NCI-H2227 (cell line): Measurements from ENCODE around the gene TXNRD2.

Experiments
- DNase-seq: peaks from one replicate; lab custom pipeline; 2025; ENCODE audit not compliant: unreplicated experiment; lab: John Stamatoyannopoulos, UW

The TXNRD2 gene

GRCh38 chr22:19967850-19968449, 26.3 kb upstream of the TXNRD2 start:
- DNase-seq, result no peak

- DNase-seq, result no peak
These were observed 25.5 kb upstream of the TXNRD2 start for GRCh38 chr22:19966908-19967750.

DNA sequence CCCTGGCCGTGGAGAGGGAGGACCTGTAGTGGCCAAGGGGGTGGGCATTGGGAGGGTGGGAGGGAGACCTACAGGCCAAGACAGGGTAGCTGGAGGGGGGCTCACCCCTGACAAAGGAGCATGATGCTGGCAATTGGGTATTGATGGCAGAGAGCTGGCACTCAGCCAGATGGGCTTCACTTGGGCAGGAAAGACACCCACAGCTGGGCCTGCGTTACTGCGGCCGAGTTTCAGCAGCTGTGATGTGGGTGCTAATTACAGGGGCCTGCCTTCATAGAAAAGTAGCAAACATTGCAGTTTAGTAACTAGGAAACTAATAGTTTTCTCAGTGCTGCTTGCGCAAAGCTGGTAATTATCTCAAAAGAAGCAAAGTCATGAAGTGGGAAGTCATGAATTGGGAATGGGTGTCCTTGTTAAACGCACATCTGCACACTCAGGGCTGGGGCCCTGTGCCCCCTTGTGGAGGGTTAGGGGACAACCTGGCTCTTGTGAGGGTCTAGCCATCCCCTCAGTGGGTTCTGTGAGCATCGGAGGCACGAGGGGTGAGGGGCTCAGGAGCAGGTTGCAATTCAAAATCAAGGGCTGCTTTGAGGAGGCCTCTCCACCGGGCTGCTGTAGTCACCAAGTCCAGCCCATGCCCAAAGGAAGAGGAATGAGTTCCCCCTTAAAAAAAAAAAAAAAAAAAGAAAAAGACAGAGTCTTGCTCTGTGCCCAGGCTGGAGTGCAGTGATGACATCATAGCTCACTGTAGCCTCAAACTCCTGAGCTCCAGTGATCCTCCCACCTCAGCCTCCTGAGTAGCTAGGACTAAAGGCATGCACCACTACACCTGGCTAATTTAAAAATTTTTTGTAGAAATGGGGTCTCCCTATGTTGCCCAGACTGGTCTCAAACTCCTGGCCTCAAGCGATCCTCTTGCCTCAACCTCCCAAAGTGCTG, 24.4 kb upstream of the TXNRD2 start:
- peak; percentile 93 for DNase-seq

- DNase-seq, result no peak
These were observed 23.2 kb upstream of the TXNRD2 start for GRCh38 chr22:19964701-19965386.

- DNase-seq, result no peak
These were observed 22.4 kb upstream of the TXNRD2 start for GRCh38 chr22:19963863-19964642.

DNA sequence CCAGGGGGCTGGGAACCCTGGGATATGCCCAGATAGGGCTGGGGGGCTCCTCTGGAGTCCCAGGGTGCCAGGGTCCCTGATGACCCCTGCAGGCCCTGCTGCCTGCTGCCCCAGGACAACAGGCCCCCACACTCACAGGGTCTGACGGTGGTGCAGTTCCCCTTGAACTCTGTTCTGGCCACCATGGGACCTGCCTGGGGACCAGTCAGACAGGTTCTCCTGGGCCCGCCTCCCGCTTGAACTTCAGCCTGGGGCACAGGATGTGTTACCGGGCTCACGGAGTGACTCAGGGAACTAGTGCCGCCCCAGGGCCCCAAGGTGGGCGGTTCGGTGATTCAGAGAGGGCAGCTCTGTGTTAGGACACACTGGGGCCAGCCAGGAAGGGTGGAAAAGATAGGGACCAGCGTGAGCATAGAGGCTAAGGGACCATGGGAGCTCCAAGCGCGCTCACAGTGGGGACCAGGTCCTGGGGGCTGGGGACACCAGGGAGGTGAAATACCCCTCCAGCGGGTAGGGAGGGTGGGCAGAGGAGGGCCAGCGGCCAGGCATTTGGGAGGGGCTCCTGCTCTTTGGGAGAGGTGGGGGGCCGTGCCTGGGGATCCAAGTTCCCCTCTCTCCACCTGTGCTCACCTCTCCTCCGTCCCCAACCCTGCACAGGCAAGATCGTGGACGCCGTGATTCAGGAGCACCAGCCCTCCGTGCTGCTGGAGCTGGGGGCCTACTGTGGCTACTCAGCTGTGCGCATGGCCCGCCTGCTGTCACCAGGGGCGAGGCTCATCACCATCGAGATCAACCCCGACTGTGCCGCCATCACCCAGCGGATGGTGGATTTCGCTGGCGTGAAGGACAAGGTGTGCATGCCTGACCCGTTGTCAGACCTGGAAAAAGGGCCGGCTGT, 21.5 kb upstream of the TXNRD2 start:
- DNase-seq, result no peak

DNA sequence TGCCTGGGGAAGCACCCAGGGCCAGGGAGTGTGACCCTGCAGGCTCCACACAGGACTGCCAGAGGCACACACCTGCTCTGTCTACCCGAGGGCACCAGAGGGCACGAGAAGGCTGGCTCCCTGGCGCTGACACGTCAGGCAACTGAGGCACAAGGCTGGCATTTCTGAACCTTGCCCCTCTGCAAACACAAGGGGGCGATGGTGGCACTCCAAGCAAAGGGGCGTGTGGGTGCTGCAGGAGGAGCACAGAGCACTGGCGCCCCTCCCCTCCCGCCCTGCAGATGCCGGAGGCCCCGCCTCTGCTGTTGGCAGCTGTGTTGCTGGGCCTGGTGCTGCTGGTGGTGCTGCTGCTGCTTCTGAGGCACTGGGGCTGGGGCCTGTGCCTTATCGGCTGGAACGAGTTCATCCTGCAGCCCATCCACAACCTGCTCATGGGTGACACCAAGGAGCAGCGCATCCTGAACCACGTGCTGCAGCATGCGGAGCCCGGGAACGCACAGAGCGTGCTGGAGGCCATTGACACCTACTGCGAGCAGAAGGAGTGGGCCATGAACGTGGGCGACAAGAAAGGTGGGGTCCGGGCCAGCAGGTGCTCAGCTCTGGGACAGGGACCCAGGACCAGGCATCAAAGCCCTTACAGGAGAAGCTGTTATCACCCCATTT, 20.8 kb upstream of the TXNRD2 start:
- DNase-seq, result peak; percentile 77

DNA sequence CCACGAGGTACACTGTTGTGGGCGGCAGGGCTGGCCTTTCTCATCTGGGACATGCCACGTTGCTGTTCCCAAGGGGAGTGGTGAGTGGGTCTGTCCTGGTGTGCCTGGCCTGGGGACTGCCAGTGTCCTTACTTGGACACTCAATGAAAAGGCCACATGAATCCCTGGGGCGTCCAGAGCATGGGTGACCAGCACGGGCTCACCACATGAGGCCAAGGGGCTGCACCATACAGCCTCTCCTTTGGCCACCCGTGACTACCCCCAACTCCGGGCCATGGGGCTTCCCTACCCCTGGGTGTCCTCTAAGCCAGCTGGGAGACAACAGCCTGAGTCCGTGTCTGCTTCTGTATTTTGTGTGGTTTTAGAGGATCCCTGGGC, 20.2 kb upstream of the TXNRD2 start:
- DNase-seq, result no peak

DNA sequence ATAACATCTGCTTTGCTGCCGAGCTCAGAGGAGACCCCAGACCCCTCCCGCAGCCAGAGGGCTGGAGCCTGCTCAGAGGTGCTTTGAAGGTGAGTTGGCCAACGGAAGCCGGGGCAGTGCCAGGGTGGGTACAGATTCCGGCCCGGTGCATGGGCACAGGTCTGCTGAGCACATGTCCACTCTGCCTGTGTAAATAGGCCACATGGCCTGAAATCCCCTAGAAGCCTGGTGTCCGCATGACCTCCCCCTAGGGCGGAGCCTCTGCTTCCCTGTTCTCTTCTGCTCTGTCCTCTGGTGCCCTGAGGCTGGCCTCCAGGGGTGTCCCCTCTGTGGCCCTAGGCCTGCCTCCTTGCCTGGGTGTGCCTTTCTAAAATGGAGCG, 19.6 kb upstream of the TXNRD2 start:
- no peak for DNase-seq

DNA sequence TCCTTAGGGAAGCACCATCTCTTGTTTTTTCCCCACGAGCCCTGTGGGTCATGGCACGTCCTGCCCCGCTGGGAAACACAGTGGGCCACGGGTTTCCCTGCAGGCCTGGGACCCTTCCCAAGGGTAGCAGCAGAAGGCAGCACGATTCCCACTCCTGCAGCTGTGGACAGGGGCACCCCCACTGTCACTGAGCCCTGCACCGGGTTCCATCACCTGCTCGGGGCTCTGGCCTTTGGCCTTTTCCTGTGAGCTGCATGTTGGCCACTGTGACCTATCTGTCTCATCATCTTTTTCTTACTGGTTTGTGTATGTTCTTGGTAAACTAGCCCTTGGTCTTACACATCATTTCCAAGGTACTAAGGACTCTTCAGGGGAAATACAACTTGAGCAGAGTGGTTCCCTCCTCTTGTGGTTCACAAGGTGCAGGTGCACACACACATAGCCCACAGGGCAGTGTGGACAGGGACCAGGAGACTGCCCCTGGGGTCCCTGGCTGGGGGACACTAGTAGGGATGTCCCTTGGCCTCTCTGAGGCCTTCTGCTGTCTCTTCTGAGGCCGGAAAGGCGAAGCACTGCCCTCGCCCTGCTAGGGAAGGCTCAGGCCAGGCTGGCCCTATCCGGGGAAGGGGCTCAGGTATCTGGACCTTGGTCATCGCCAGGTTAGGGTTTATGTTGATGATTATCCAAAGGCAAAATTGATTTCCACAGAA, 19.0 kb upstream of the TXNRD2 start:
- no peak for DNase-seq

GRCh38 chr22:19959587-19960490, 18.2 kb upstream of the TXNRD2 start:
- DNase-seq, result peak; percentile 29

DNA sequence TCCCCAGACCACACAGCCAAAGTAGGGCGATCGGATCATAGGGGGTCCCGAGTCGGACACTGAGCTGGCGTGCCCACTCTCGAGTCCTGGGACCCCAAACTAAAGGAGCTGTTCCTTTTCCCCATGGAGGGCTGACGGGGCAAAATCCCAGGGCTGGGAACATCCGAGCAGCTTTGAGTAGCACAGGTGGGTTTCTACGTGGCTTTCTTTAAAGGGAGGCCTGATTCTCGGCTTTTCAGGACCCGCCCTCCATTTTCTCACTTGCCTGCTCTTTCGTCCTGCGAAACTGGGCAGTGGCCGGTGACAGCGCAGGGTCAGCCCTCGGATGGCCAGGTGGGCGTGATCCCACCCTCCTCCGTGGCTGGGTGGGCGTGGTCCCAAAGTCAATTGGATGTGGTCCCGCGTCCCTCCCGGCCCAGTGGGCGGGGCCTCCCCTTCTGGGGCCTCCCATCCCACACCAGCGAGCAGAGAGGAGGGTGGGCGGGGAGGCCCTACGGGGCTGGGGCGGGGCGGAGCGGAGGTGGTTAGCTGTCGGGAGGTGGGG, 17.5 kb upstream of the TXNRD2 start:
- peak; percentile 92 for DNase-seq

DNA sequence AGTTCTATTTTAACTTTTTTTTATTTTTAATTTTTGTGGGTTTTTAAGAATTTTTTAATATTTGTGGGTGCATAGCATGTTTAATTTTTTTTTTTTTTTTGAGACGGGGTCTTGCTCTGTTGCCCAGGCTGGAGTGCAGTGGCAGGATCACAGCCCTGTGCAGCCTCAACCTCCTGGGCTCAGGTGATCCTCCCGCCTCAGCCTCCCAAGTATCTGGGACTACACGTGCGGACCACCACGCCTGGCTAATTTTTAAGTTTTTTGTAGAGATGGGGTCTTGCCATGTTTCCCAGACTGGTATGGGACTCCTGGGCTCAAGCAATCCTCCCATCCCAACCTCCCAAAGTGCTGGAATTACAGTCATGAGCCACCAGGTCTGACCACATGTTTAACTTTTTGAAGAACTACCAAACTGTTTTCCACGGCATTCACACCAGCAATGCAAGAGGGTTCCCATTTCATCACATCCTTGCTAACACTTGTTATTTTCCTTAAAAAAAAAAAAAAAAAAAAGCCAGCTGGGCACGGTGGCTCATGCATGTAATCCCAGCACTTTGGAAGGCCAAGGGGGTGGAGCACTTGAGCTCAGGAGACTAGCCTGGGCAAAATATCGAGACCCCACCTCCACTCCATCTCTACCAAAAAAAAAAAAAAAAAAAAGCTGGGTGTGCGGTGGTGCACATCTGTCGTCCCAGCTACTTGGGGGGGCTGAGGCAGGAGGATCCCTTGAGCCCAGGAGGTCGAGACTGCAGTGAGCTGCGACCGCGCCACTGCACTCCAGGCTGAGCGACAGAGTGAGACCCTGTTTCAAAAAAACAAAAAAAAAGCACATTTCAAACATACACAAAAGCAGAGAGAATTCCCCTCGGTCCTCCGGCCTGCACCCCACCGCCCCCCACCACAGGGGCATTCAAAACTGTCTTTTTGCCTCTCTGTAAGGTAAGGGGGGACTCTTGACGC, 16.7 kb upstream of the TXNRD2 start:
- no peak for DNase-seq

DNA sequence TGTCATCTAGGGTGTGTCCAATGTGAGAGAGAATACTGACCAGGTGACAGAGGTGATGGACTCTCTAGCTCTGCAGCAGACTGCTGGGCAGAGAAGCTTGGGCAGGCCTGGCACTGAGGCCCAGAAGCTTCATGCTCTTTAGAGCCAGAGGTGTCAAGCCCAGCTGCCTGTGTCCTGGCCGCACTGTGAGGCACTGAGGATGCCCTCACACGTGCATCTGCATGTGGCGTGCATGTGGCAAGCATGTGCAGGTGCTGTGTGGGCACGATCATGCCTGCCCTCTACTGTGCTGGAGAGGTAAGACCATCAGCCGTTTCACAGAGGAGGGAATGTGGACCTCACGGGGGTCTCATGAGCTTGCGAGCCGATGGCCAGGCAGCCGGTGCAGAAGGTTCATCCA, 15.8 kb upstream of the TXNRD2 start:
- no peak for DNase-seq

- DNase-seq, result no peak
These were observed 13.9 kb upstream of the TXNRD2 start for GRCh38 chr22:19955241-19956128.
